Suprapubic skin (tissue), 4 donors: ENCODE measurements around the gene ISL2.

Experiments
- CTCF ChIP-seq, 2 donors: fragments of 200-600 bp in 1 of 2; fragments of 450-650 bp in 1 of 2; sonication (generic) in 1 of 2; IDR thresholded peaks; one replicate each; pipeline ENCODE4 v1.5.1; 2016 to 2019; ENCODE audit warnings: antibody characterized with exemption in 2 of 2, mild to moderate bottlenecking in 1 of 2, moderate library complexity in 1 of 2
- EP300 ChIP-seq: sonication (generic); formaldehyde crosslinking; IDR thresholded peaks from one replicate; pipeline ENCODE4 v1.6.1; 2017; ENCODE audit warnings: antibody characterized with exemption
- POLR2A ChIP-seq, 2 donors: fragments of 450-650 bp; IDR thresholded peaks; one replicate each; pipeline ENCODE4 v1.6.1; 2017; ENCODE audit warnings: antibody characterized with exemption in 2 of 2, mild to moderate bottlenecking in 2 of 2, moderate library complexity in 2 of 2
- POLR2AphosphoS5 ChIP-seq, 3 donors: sonication (generic); formaldehyde crosslinking; IDR thresholded peaks; one replicate each; pipeline ENCODE4 v1.6.1; 2017; ENCODE audit warnings: antibody characterized with exemption in 3 of 3

- TF ChIP-seq POLR2A (IDR thresholded peaks at IDR 0.05), result no peak
- no peak for TF ChIP-seq POLR2AphosphoS5 (IDR thresholded peaks at IDR 0.05)
- TF ChIP-seq CTCF (IDR thresholded peaks at IDR 0.05), result no peak
- no peak for TF ChIP-seq EP300
Measured at GRCh38 chr15:76390571-76390970, 54.0 kb downstream of the ISL2 start.
